ENCODE data around the gene MS4A15.

DNA sequence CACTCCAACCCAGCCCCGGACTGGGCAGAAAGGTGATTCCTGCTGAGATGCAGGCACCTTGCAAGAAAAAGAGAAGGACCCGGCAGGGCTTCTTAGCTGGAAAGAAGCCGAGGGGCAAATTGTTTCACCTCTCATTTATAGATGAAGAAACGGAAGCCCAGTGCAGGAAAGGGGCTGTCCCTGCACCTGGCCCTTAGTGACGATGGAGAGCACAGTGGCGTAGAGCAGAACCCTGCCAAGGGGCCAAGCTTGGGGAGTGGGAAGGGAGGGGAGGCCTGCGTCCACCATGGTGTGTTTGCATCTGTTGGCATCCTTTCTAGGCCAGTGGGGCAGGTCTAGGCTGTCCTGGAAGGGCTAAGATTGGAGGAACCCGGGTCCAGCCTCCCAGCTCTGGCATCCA lies 7.8 kb upstream of the MS4A15 start:
- TF ChIP-seq, protein P1, sequence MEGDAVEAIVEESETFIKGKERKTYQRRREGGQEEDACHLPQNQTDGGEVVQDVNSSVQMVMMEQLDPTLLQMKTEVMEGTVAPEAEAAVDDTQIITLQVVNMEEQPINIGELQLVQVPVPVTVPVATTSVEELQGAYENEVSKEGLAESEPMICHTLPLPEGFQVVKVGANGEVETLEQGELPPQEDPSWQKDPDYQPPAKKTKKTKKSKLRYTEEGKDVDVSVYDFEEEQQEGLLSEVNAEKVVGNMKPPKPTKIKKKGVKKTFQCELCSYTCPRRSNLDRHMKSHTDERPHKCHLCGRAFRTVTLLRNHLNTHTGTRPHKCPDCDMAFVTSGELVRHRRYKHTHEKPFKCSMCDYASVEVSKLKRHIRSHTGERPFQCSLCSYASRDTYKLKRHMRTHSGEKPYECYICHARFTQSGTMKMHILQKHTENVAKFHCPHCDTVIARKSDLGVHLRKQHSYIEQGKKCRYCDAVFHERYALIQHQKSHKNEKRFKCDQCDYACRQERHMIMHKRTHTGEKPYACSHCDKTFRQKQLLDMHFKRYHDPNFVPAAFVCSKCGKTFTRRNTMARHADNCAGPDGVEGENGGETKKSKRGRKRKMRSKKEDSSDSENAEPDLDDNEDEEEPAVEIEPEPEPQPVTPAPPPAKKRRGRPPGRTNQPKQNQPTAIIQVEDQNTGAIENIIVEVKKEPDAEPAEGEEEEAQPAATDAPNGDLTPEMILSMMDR (IDR thresholded peaks at IDR 0.05 in 8 of 11, conservative IDR thresholded peaks at IDR 0.05 in 3 of 11), result no peak
- TF ChIP-seq POLR2A (IDR thresholded peaks at IDR 0.05) (no peak), POLR2AphosphoS5 (IDR thresholded peaks at IDR 0.05) (no peak)
